HepG2 (cell line): Measurements from ENCODE around the gene ZFP1. TPM values are rescaled to one million over a fixed set of nuclear protein-coding genes. Genes with fewer than 3 reads are reported as not detected.
A peak's percentile ranks its signal among the peaks of the same experiment; 100 is the strongest.

ENCODE experiments used
- CBX1 ChIP-seq: IDR thresholded peaks from one replicate; pipeline ENCODE4 v1.6.1; 2016; ENCODE audit warnings: antibody characterized with exemption, low read depth
- GATAD2A ChIP-seq: IDR thresholded peaks from 2 replicates; pipeline ENCODE4 v1.6.1; 2016
- KIAA2018 ChIP-seq: sonication (generic); formaldehyde crosslinking; IDR thresholded peaks from 2 replicates; pipeline ENCODE4 v1.5.0; 2020; ENCODE audit warnings: mild to moderate bottlenecking, missing genetic modification reagents, borderline replicate concordance
- MLXIP ChIP-seq: sonication (generic); formaldehyde crosslinking; IDR thresholded peaks from 2 replicates; pipeline ENCODE4 v1.9.0; 2021; ENCODE audit warnings: missing genetic modification reagents, borderline replicate concordance
- RFXANK ChIP-seq: IDR thresholded peaks from 2 replicates; pipeline ENCODE4 v1.6.1; 2016
- RNF219 ChIP-seq: sonication (generic); formaldehyde crosslinking; IDR thresholded peaks from 2 replicates; pipeline ENCODE4 v1.5.0; 2020; ENCODE audit warnings: mild to moderate bottlenecking, missing genetic modification reagents
- RORA ChIP-seq: sonication (generic); formaldehyde crosslinking; IDR thresholded peaks from 2 replicates; pipeline ENCODE4 v1.5.0; 2020; ENCODE audit warnings: mild to moderate bottlenecking, missing genetic modification reagents, moderate library complexity
- ZFY ChIP-seq: sonication (generic); formaldehyde crosslinking; IDR thresholded peaks from 2 replicates; pipeline ENCODE4 v1.4.0; 2020; ENCODE audit warnings: missing genetic modification reagents
- ZNF496 ChIP-seq: sonication (generic); formaldehyde crosslinking; IDR thresholded peaks from 2 replicates; pipeline ENCODE4 v1.8.1; 2023; ENCODE audit warnings: mild to moderate bottlenecking, moderate library complexity, missing genetic modification reagents; ENCODE audit not compliant: insufficient replicate concordance
- ZNF549 ChIP-seq: sonication (generic); formaldehyde crosslinking; IDR thresholded peaks from 2 replicates; pipeline ENCODE4 v1.5.0; 2020; ENCODE audit warnings: missing genetic modification reagents
- ZNF850 ChIP-seq: sonication (generic); formaldehyde crosslinking; conservative IDR thresholded peaks from 2 replicates; pipeline ENCODE4 v1.9.0; 2021; ENCODE audit warnings: mild to moderate bottlenecking, missing genetic modification reagents
- ZUFSP ChIP-seq: sonication (generic); formaldehyde crosslinking; IDR thresholded peaks from 2 replicates; pipeline ENCODE4 v1.9.0; 2021; ENCODE audit warnings: missing genetic modification reagents, mild to moderate bottlenecking, borderline replicate concordance
- polyA plus RNA-seq, 8 experiments: library from polyadenylated mRNA; depleted of rRNA in 3 of 8; stranded (reverse) in 7 of 8; unstranded in 1 of 8; fragments of >200 nt; fragmentation: Illumina TruSeq in 4 of 8; extraction: Trizol in 4 of 8; gene quantifications; 2 replicates each; pipeline versions ENCODE4 v1.2.1 to v1.2.3, GENCODE V29; 2011 to 2016; ENCODE audit warnings: low read depth in 4 of 8, missing spikeins in 1 of 8, mixed read lengths in 1 of 8; ENCODE audit not compliant: insufficient read depth in 1 of 8
- total RNA-seq, 5 experiments: library from RNA; depleted of rRNA; stranded (reverse); fragments of >200 nt; fragmentation: Illumina TruSeq; extraction: Trizol; gene quantifications; 2 replicates each; pipeline ENCODE4 v1.2.3, GENCODE V29; 2016; ENCODE audit warnings: low read depth in 1 of 5

Gene ZFP1
- total and polyA plus RNA-seq, 2 of the 13 experiments (the other 11 are each of a cell fraction or from before 2014, with no cell fraction given), result 8.3 to 14.0 TPM

GRCh38 chr16:75148311-75149195 lies at the start of gene ZFP1 (continued):
- peak; percentile 80; the same call in 1 of the 2 replicates for TF ChIP-seq KIAA2018 (CRISPR knock-in tag)
- TF ChIP-seq ZFY (CRISPR knock-in tag), result peak; percentile 95
- no peak for TF ChIP-seq ZNF850 (CRISPR knock-in tag)
- no peak for TF ChIP-seq ZNF549
- TF ChIP-seq ZNF496 (CRISPR knock-in tag), result no peak
- TF ChIP-seq MLXIP (CRISPR knock-in tag), result peak; percentile 49; the same call in 1 of the 2 replicates
- no peak for TF ChIP-seq RNF219 (CRISPR knock-in tag)
- TF ChIP-seq RFXANK (CRISPR knock-in tag), result peak; percentile 68; the same call in 1 of the 2 replicates
- no peak for TF ChIP-seq CBX1
- TF ChIP-seq RORA (CRISPR knock-in tag), result no peak
- no peak for TF ChIP-seq ZUFSP
- TF ChIP-seq GATAD2A, result no peak
